ENCODE measurements around the gene PPL.

GRCh38 chr16:4871071-4871470 is 65.9 kb downstream of the PPL start:
- TF ChIP-seq CTCF (IDR thresholded peaks at IDR 0.05): no peak
- no peak for TF ChIP-seq POLR2A (IDR thresholded peaks at IDR 0.05)

Data from Peyer's patch (tissue), 4 donors.